Ectodermal cell (in vitro differentiated cells): ENCODE measurements around the gene ADAMTS3. TPM values are rescaled to one million over a fixed set of nuclear protein-coding genes. Genes with fewer than 3 reads are reported as not detected.

Experiments
- H3K27ac ChIP-seq: 2 replicates; pipeline ENCODE4 v1.7.0; 2013; ENCODE audit warnings: mild to moderate bottlenecking, low read depth, low read length; ENCODE audit not compliant: insufficient read depth, poor library complexity, severe bottlenecking
- H3K27me3 ChIP-seq: 2 replicates; pipeline ENCODE4 v1.7.0; 2013; ENCODE audit warnings: mild to moderate bottlenecking, low read length; ENCODE audit not compliant: insufficient read depth, control insufficient read depth, poor library complexity, severe bottlenecking
- H3K36me3 ChIP-seq: one replicate; pipeline ENCODE4 v1.7.0; 2013; ENCODE audit warnings: low read length; ENCODE audit not compliant: control insufficient read depth, insufficient read depth
- H3K4me1 ChIP-seq: one replicate; pipeline ENCODE4 v1.7.0; 2013; ENCODE audit warnings: low read length; ENCODE audit not compliant: control insufficient read depth, insufficient read depth
- H3K4me3 ChIP-seq: 2 replicates; pipeline ENCODE4 v1.7.0; 2013; ENCODE audit warnings: low read depth, low read length, control low read depth; ENCODE audit not compliant: insufficient read depth
- H3K9me3 ChIP-seq: 2 replicates; pipeline ENCODE4 v1.7.0; 2013; ENCODE audit warnings: mild to moderate bottlenecking, low read length, moderate library complexity; ENCODE audit not compliant: control insufficient read depth
- WGBS, 2 experiments: methylation state at CpG; one replicate each; pipeline ENCODE4 v1.1.7; 2013; ENCODE audit warnings: missing lambda C conversion rate in 2 of 2; 5-methylcytosine and 5-hydroxymethylcytosine counted together
- polyA plus RNA-seq, 4 experiments: library from polyadenylated mRNA; stranded (reverse); fragments of 50-300 nt; gene quantifications; one replicate each; pipeline ENCODE4 v1.2.3, GENCODE V29; 2013

The ADAMTS3 gene
- 5.1 TPM for polyA plus RNA-seq (2013, experiment 1 of 4)
- polyA plus RNA-seq (2013, experiment 2 of 4), result 5.5 TPM
- polyA plus RNA-seq (2013, experiment 3 of 4), result 4.4 TPM
- polyA plus RNA-seq (2013, experiment 4 of 4), result 4.7 TPM

DNA sequence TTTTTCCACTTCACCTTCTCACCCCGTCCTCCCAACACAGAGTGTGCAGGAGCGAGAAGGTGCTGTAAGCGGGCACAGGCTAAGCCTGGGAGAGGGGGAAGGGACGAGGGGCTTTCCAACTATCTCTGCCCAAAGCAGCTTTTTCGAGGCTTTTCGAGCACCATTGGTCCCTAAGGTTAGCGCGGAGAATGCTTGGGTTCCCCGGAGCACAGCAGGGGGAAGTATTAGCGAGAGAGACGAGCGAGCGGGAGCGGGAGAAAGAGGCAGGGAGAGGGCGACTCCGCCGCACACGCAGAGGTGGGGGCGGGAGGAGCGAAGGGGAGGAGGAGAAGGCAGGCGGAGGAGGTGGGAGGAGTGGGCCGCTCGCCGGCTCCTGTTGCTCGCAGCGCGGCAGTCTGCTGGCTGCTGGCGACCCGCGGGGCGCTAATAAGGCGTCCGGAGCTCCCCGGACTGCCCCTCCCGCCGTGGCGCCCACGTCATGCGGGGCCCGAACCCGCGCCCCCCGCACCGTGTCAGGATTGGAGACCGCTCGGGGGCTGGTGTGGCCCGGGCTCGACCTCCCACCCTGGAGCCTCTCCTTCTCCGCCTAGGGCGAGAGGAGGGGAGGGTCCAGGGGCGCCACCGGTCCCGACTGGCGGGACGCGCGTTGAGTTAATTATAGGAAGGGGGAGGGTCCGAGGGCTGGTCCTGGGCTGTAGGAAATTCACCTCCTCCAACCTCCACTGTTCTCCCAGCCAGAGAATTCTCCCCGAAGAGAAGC is at the start of gene ADAMTS3:
ADAMTS3 (minus strand) TSS at position 263 of the 760 bp plus-strand sequence. CDS start 459 bp downstream, outside the sequence.
- H3K36me3 ChIP-seq, result no peaks in the 10 kb centered on the region
- 0 to 1% methylated on average over 50 to 57 of the region's 59 CpGs for WGBS, 2 experiments
- H3K9me3 ChIP-seq, result no peaks in the 10 kb centered on the region
- H3K4me1 ChIP-seq, result peaks cover 7% of the 10 kb centered on the region
- peak within 1 kb of the TSS; percentile 64 for H3K4me3 ChIP-seq
- H3K27me3 ChIP-seq, result no peaks in the 10 kb centered on the region
- H3K27ac ChIP-seq, result peak within 1 kb of the TSS; percentile 81

DNA sequence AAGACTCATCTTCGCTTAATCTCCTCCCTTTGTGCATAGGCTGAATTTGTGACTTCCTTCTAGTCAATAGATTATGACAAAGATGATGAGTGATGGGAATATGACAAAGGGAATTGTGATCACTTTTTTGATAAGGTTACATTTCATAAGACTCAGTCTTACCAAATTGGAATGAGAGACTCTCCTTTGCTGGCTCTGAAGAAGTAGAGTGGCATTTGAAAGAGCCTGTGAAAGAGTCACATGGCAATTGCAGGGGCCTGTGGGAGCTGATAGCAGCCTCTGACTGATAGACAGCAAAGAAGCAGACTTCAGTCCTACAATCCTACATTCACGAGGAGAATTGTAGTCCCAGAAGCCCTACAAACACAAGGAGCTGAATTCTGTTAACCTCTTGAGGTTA is 44.9 kb upstream of the ADAMTS3 start:
- Histone ChIP-seq H3K9me3 (no peaks in the 10 kb centered on the region), H3K27ac (no peak overlapping the region), H3K4me3 (no peak overlapping the region), H3K36me3 (no peaks in the 10 kb centered on the region), H3K4me1 (no peaks in the 10 kb centered on the region), H3K27me3 (no peaks in the 10 kb centered on the region)
- WGBS, 2 experiments, result 87 to 90% methylated on average over 2 of the region's 2 CpGs

GRCh38 chr4:72606751-72607150 is 37.7 kb upstream of the ADAMTS3 start:
- WGBS, 2 experiments, result 86 to 88% methylated on average over 2 of the region's 2 CpGs
- no peaks in the 10 kb centered on the region for H3K9me3 ChIP-seq

DNA sequence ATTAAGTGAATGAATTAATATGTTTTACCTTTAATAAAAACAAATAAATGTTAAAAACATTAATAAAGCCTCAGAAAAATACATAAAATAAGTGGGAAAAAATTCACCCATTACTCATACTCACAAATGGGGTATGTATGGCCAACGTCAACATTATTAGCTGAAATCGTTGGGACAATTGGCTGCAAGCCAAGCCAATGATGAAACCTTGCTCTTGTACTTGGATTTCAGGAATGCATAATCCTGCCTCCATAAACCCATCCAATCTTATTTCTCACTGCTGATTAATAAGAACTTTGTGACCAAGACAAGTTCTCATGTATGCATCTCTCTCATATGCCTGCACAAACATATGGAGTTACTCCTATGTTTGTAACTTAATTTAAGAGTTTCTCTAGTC is 35.3 kb upstream of the ADAMTS3 start:
- no peaks in the 10 kb centered on the region for H3K36me3 ChIP-seq
- H3K4me3 ChIP-seq, result no peak overlapping the region
- no peaks in the 10 kb centered on the region for H3K9me3 ChIP-seq
- no peaks in the 10 kb centered on the region for H3K4me1 ChIP-seq
- H3K27me3 ChIP-seq, result no peaks in the 10 kb centered on the region
- 95 to 98% methylated on average over 2 of the region's 2 CpGs for WGBS, 2 experiments
- no peak overlapping the region for H3K27ac ChIP-seq

More at GRCh38 chr4:72606751-72607150, 37.7 kb upstream of the ADAMTS3 start:
- no peaks in the 10 kb centered on the region for H3K36me3 ChIP-seq
- no peaks in the 10 kb centered on the region for H3K27me3 ChIP-seq
- H3K27ac ChIP-seq, result no peak overlapping the region
- H3K4me1 ChIP-seq, result no peaks in the 10 kb centered on the region
- no peak overlapping the region for H3K4me3 ChIP-seq

DNA sequence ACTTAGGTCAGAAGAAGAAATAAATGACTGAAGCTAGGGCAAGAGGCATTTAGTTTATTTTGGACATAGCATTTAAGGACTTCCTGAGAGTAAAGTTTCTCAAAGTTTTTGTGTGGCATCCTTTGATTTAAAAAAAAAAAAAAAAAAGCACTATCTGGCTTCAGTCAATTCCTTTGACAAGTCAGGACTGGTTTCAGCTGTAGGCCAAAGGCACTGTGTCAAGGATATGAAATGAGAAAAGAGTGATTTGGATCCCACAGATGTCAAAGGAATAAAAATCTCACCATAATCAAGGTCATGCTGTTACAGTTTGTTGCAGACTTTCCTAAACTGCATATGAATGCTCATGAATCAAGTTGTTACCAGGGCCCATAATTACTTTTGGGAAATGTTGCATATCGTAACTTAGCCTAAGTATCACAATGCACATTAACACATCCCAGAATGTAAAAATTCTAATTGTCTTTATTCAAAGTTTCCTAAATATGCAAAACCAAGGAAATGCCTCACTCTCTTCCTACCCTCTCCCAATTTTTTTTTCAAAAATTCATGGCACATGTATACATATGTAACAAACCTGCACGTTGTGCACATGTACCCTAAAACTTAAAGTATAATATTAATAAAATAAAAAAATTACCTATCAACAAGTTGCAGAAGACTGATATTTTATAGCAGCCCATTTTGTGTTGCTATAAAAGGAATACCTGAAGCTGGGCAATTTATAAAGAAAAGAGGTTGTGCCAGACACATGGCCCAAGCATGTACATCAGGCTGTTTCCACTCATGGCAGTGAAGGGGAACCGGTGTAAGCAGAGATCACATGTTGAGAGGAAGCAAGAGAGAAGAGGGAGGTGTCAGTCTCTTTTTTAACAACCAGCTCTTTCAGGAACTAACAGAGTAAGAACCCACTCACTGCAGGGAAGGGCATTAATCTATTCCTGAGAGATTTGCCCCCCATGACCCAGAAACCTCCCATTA is 33.7 kb upstream of the ADAMTS3 start:
- Histone ChIP-seq H3K27ac (no peak overlapping the region), H3K4me1 (no peaks in the 10 kb centered on the region), H3K4me3 (no peak overlapping the region), H3K9me3 (no peaks in the 10 kb centered on the region), H3K27me3 (no peaks in the 10 kb centered on the region), H3K36me3 (no peaks in the 10 kb centered on the region)
- WGBS, 2 experiments, result 91 to 93% methylated on average over 2 to 3 of the region's 3 CpGs

GRCh38 chr4:72591547-72592454 is 22.8 kb upstream of the ADAMTS3 start:
- Histone ChIP-seq H3K27me3 (no peaks in the 10 kb centered on the region), H3K4me1 (peaks cover 5% of the 10 kb centered on the region), H3K27ac (peak overlapping the region; percentile 57), H3K4me3 (no peak overlapping the region), H3K36me3 (no peaks in the 10 kb centered on the region), H3K9me3 (no peaks in the 10 kb centered on the region)
- 76 to 78% methylated on average over 9 to 11 of the region's 11 CpGs for WGBS, 2 experiments

- 89 to 98% methylated on average over 2 of the region's 2 CpGs for WGBS, 2 experiments
- Histone ChIP-seq H3K4me1 (peaks cover 3% of the 10 kb centered on the region), H3K27ac (no peak overlapping the region), H3K4me3 (no peak overlapping the region), H3K9me3 (no peaks in the 10 kb centered on the region), H3K27me3 (no peaks in the 10 kb centered on the region), H3K36me3 (no peaks in the 10 kb centered on the region)
Measured at GRCh38 chr4:72587334-72587733, 18.3 kb upstream of the ADAMTS3 start.

DNA sequence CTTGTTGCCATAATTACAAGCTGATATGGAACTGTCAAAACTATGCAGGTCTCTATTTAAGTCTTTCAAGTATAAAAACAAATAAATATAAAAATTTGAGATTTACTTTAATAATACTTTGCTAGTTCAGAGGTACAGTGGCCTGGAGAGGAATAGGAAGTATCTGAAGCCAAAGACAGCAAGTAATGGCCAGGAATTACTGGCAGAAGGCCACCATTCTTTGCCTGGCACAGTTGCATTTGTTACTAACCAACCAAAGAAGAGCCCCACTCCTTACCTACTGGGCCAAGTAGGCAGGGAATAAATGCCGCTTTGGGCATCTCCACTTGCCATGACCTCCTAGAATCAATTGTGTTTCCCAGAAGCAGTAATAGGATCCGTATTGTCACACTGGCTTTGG is 13.8 kb upstream of the ADAMTS3 start:
- Histone ChIP-seq H3K9me3 (no peaks in the 10 kb centered on the region), H3K4me1 (no peaks in the 10 kb centered on the region), H3K36me3 (no peaks in the 10 kb centered on the region), H3K27ac (no peak overlapping the region), H3K27me3 (no peaks in the 10 kb centered on the region), H3K4me3 (no peak overlapping the region)
- 0% methylated on average over 2 of the region's 2 CpGs for WGBS, 2 experiments

- 92 to 96% methylated on average over 5 to 6 of the region's 6 CpGs for WGBS, 2 experiments
- no peak overlapping the region for H3K27ac ChIP-seq
- H3K36me3 ChIP-seq, result no peaks in the 10 kb centered on the region
- H3K4me1 ChIP-seq, result no peaks in the 10 kb centered on the region
- no peaks in the 10 kb centered on the region for H3K9me3 ChIP-seq
- H3K4me3 ChIP-seq, result no peak overlapping the region
- no peaks in the 10 kb centered on the region for H3K27me3 ChIP-seq
Measured at GRCh38 chr4:72577211-72577610, 8.2 kb upstream of the ADAMTS3 start.
